ENCODE data around the gene APBA2. TPM values are rescaled to one million over a fixed set of nuclear protein-coding genes. Genes with fewer than 3 reads are reported as not detected.

APBA2 gene
- total RNA-seq, 2 donors from 2014 or later = 27.1 to 28.9 TPM

GRCh38 chr15:28956491-28956890 lies 70.7 kb downstream of the APBA2 start:
- no peaks in the 10 kb centered on the region for H3K27me3 Mint-ChIP-seq
- no peak for ATAC-seq
- H3K4me3 Mint-ChIP-seq = no peak overlapping the region
- H3K36me3 Mint-ChIP-seq (ENCODE audit: low read depth) = no peaks in the 10 kb centered on the region
- no peaks in the 10 kb centered on the region for H3K9me3 ChIP-seq (ENCODE audit: control insufficient read depth, low read length, poor library complexity, severe bottlenecking)
- DNase-seq = no peak
- H3K27ac Mint-ChIP-seq = no peak overlapping the region
- peaks cover 40% of the 10 kb centered on the region for H3K4me1 Mint-ChIP-seq

GRCh38 chr15:28957606-28958498 lies 72.1 kb downstream of the APBA2 start:
- Mint-ChIP-seq H3K36me3 (ENCODE audit: low read depth) (no peaks in the 10 kb centered on the region), H3K4me1 (peaks cover 37% of the 10 kb centered on the region), H3K27me3 (peaks cover 2% of the 10 kb centered on the region), H3K4me3 (no peak overlapping the region), H3K27ac (no peak overlapping the region)
- ATAC-seq (no peak), DNase-seq (no peak)
- H3K9me3 ChIP-seq (ENCODE audit: control insufficient read depth, low read length, poor library complexity, severe bottlenecking) = no peaks in the 10 kb centered on the region

- no peaks in the 10 kb centered on the region for H3K9me3 ChIP-seq (ENCODE audit: control insufficient read depth, low read length, poor library complexity, severe bottlenecking)
- no peak for ATAC-seq
- no peak for DNase-seq
- Mint-ChIP-seq H3K36me3 (ENCODE audit: low read depth) (no peaks in the 10 kb centered on the region), H3K4me1 (peaks cover 26% of the 10 kb centered on the region), H3K27me3 (peaks cover 4% of the 10 kb centered on the region), H3K4me3 (no peak overlapping the region), H3K27ac (no peak overlapping the region)
Measured at GRCh38 chr15:28959326-28959725, 73.6 kb downstream of the APBA2 start.

- no peaks in the 10 kb centered on the region for H3K9me3 ChIP-seq (ENCODE audit: control insufficient read depth, low read length, poor library complexity, severe bottlenecking)
- H3K4me3 Mint-ChIP-seq = no peak overlapping the region
- no peak for DNase-seq
- H3K27ac Mint-ChIP-seq = no peak overlapping the region
- no peak for ATAC-seq
- no peaks in the 10 kb centered on the region for H3K36me3 Mint-ChIP-seq (ENCODE audit: low read depth)
- peaks cover 4% of the 10 kb centered on the region for H3K27me3 Mint-ChIP-seq
- H3K4me1 Mint-ChIP-seq = peaks cover 17% of the 10 kb centered on the region
Measured at GRCh38 chr15:28960979-28961378, 75.2 kb downstream of the APBA2 start.

GRCh38 chr15:28961391-28961790 lies 75.6 kb downstream of the APBA2 start:
- Mint-ChIP-seq H3K27ac (no peak overlapping the region), H3K4me1 (peaks cover 15% of the 10 kb centered on the region), H3K27me3 (peaks cover 4% of the 10 kb centered on the region), H3K36me3 (ENCODE audit: low read depth) (no peaks in the 10 kb centered on the region), H3K4me3 (no peak overlapping the region)
- no peak for DNase-seq
- H3K9me3 ChIP-seq (ENCODE audit: control insufficient read depth, low read length, poor library complexity, severe bottlenecking) = no peaks in the 10 kb centered on the region
- no peak for ATAC-seq

- no peak overlapping the region for H3K4me3 Mint-ChIP-seq
- peaks cover 4% of the 10 kb centered on the region for H3K27me3 Mint-ChIP-seq
- H3K36me3 Mint-ChIP-seq (ENCODE audit: low read depth) = no peaks in the 10 kb centered on the region
- no peak for ATAC-seq
- DNase-seq = no peak
- no peaks in the 10 kb centered on the region for H3K9me3 ChIP-seq (ENCODE audit: control insufficient read depth, low read length, poor library complexity, severe bottlenecking)
- H3K27ac Mint-ChIP-seq = no peak overlapping the region
- H3K4me1 Mint-ChIP-seq = peaks cover 21% of the 10 kb centered on the region
Measured at GRCh38 chr15:28962851-28963710, 77.3 kb downstream of the APBA2 start.

- ATAC-seq (no peak), DNase-seq (no peak)
- Mint-ChIP-seq H3K27me3 (peaks cover 4% of the 10 kb centered on the region), H3K4me3 (no peak overlapping the region), H3K27ac (no peak overlapping the region), H3K36me3 (ENCODE audit: low read depth) (no peaks in the 10 kb centered on the region), H3K4me1 (peaks cover 20% of the 10 kb centered on the region)
- H3K9me3 ChIP-seq (ENCODE audit: control insufficient read depth, low read length, poor library complexity, severe bottlenecking) = no peaks in the 10 kb centered on the region
Measured at GRCh38 chr15:28963711-28964081, 77.9 kb downstream of the APBA2 start.

GRCh38 chr15:28964098-28964497 lies 78.3 kb downstream of the APBA2 start:
- no peak overlapping the region for H3K4me3 Mint-ChIP-seq
- H3K27me3 Mint-ChIP-seq = peaks cover 4% of the 10 kb centered on the region
- no peaks in the 10 kb centered on the region for H3K36me3 Mint-ChIP-seq (ENCODE audit: low read depth)
- H3K4me1 Mint-ChIP-seq = peaks cover 18% of the 10 kb centered on the region
- H3K9me3 ChIP-seq (ENCODE audit: control insufficient read depth, low read length, poor library complexity, severe bottlenecking) = no peaks in the 10 kb centered on the region
- ATAC-seq = no peak
- H3K27ac Mint-ChIP-seq = no peak overlapping the region
- DNase-seq = no peak

- Mint-ChIP-seq H3K36me3 (ENCODE audit: low read depth) (no peaks in the 10 kb centered on the region), H3K4me3 (no peak overlapping the region), H3K27ac (no peak overlapping the region), H3K4me1 (peaks cover 21% of the 10 kb centered on the region), H3K27me3 (peaks cover 4% of the 10 kb centered on the region)
- ATAC-seq = no peak
- no peak for DNase-seq
- H3K9me3 ChIP-seq (ENCODE audit: control insufficient read depth, low read length, poor library complexity, severe bottlenecking) = no peaks in the 10 kb centered on the region
Measured at GRCh38 chr15:28967066-28967465, 81.3 kb downstream of the APBA2 start.

GRCh38 chr15:28967990-28968389 lies 82.2 kb downstream of the APBA2 start:
- Mint-ChIP-seq H3K36me3 (ENCODE audit: low read depth) (no peaks in the 10 kb centered on the region), H3K27me3 (peaks cover under 1% of the 10 kb centered on the region), H3K27ac (no peak overlapping the region), H3K4me3 (no peak overlapping the region), H3K4me1 (peaks cover 19% of the 10 kb centered on the region)
- H3K9me3 ChIP-seq (ENCODE audit: control insufficient read depth, low read length, poor library complexity, severe bottlenecking) = no peaks in the 10 kb centered on the region
- ATAC-seq (no peak), DNase-seq (no peak)

GRCh38 chr15:28969511-28970085 lies 83.8 kb downstream of the APBA2 start:
- H3K27me3 Mint-ChIP-seq = no peaks in the 10 kb centered on the region
- H3K27ac Mint-ChIP-seq = no peak overlapping the region
- no peaks in the 10 kb centered on the region for H3K36me3 Mint-ChIP-seq (ENCODE audit: low read depth)
- no peaks in the 10 kb centered on the region for H3K9me3 ChIP-seq (ENCODE audit: control insufficient read depth, low read length, poor library complexity, severe bottlenecking)
- H3K4me3 Mint-ChIP-seq = no peak overlapping the region
- DNase-seq = no peak
- ATAC-seq = no peak
- H3K4me1 Mint-ChIP-seq = peaks cover 23% of the 10 kb centered on the region

- Mint-ChIP-seq H3K36me3 (ENCODE audit: low read depth) (no peaks in the 10 kb centered on the region), H3K27me3 (no peaks in the 10 kb centered on the region), H3K4me1 (peaks cover 15% of the 10 kb centered on the region), H3K4me3 (no peak overlapping the region), H3K27ac (no peak overlapping the region)
- DNase-seq (no peak), ATAC-seq (no peak)
- no peaks in the 10 kb centered on the region for H3K9me3 ChIP-seq (ENCODE audit: control insufficient read depth, low read length, poor library complexity, severe bottlenecking)
Measured at GRCh38 chr15:28974142-28974541, 88.4 kb downstream of the APBA2 start.

- Mint-ChIP-seq H3K36me3 (ENCODE audit: low read depth) (no peaks in the 10 kb centered on the region), H3K27ac (no peak overlapping the region), H3K27me3 (no peaks in the 10 kb centered on the region), H3K4me3 (no peak overlapping the region), H3K4me1 (peaks cover 14% of the 10 kb centered on the region)
- ATAC-seq = peak; percentile 68
- H3K9me3 ChIP-seq (ENCODE audit: control insufficient read depth, low read length, poor library complexity, severe bottlenecking) = no peaks in the 10 kb centered on the region
- peak in 1 of 3 donors; percentile 55 for DNase-seq
Measured at GRCh38 chr15:28975766-28976179, 90.0 kb downstream of the APBA2 start.

All from T-helper 17 cell (primary cell).